ENCODE measurements around the gene TOMM5.

TOMM5 gene

DNA sequence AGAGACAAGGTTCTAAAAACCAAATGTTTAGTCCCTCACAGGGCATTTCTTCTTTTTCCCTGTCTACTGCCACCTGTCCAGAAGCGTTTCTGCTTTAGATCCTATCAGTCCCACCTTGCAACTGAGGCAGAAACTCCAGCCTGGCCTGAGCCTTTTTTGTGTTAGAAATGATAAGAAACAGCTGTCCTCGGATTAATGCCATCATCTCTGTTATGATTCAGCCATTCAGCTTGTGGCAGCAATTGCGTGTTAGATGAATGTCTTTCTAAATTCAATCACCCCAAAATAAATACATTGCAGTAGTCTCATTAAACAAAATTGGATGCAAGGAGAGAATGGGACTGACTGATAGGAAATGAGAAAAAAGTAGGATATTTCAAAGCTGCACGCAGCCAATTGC lies 30.1 kb upstream of the TOMM5 start:
- TF ChIP-seq EP300 (IDR thresholded peaks at IDR 0.05; ENCODE audit: borderline replicate concordance) (no peak), NFIC (IDR thresholded peaks at IDR 0.05) (no peak), CREB1 (IDR thresholded peaks at IDR 0.05; ENCODE audit: low read depth) (no peak), EGR1 (IDR thresholded peaks at IDR 0.05) (no peak), TCF12 (IDR thresholded peaks at IDR 0.05; ENCODE audit: low read depth) (no peak), TEAD4 (IDR thresholded peaks at IDR 0.05) (no peak)
- TF ChIP-seq, protein P1, sequence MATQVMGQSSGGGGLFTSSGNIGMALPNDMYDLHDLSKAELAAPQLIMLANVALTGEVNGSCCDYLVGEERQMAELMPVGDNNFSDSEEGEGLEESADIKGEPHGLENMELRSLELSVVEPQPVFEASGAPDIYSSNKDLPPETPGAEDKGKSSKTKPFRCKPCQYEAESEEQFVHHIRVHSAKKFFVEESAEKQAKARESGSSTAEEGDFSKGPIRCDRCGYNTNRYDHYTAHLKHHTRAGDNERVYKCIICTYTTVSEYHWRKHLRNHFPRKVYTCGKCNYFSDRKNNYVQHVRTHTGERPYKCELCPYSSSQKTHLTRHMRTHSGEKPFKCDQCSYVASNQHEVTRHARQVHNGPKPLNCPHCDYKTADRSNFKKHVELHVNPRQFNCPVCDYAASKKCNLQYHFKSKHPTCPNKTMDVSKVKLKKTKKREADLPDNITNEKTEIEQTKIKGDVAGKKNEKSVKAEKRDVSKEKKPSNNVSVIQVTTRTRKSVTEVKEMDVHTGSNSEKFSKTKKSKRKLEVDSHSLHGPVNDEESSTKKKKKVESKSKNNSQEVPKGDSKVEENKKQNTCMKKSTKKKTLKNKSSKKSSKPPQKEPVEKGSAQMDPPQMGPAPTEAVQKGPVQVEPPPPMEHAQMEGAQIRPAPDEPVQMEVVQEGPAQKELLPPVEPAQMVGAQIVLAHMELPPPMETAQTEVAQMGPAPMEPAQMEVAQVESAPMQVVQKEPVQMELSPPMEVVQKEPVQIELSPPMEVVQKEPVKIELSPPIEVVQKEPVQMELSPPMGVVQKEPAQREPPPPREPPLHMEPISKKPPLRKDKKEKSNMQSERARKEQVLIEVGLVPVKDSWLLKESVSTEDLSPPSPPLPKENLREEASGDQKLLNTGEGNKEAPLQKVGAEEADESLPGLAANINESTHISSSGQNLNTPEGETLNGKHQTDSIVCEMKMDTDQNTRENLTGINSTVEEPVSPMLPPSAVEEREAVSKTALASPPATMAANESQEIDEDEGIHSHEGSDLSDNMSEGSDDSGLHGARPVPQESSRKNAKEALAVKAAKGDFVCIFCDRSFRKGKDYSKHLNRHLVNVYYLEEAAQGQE (IDR thresholded peaks at IDR 0.05; ENCODE audit: low read depth), result no peak

DNA sequence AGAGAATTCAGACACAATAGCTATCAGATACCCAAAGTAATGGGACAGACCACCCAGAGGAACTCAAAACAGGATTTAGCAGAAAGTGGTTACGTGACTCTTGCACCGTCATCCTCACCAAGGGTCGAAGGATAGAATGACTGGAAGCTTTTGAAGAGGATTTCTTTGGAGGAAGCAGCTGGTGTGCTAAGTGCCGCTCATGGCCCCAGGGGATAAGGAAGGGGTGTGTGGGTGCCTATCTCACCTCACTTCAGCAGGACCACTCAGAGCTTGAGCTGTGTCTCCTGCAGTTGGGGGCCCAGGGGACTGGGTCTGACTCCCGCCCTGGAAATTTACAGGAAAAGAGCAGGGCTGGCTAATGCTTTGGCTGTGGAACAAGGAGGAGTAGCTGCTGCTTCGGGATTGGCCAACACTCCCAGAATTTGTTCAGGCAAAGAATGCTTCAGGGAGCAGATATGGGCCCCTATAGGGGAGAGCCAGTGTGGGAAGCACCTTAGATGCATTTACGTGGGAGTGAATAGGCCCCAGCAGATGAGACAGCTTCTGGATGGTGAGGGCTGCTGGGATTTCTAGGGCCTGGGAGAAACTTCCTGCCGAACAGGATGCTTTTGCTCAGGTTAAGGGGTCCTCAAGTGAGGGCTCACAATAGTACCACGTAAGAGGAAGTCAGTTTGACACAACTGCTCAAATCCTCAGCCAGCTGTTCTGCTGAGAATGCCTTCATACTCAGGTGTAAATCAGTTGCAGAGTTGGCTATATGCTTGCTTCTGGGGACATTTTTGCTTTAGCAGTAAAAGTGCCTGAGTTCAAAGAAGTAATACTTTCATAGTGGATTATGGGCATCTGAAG lies 29.1 kb upstream of the TOMM5 start:
- no peak for TF ChIP-seq FOXM1 (IDR thresholded peaks at IDR 0.05; ENCODE audit: borderline replicate concordance, low read depth)
- no peak for TF ChIP-seq TEAD4 (IDR thresholded peaks at IDR 0.05)
- TF ChIP-seq RAD21 (IDR thresholded peaks at IDR 0.05; ENCODE audit: low read depth), result no peak
- TF ChIP-seq ZBTB7A (IDR thresholded peaks at IDR 0.05; ENCODE audit: low read depth), result no peak
- no peak for TF ChIP-seq YY1 (IDR thresholded peaks at IDR 0.05; ENCODE audit: low read depth)
- no peak for TF ChIP-seq EP300 (IDR thresholded peaks at IDR 0.05; ENCODE audit: borderline replicate concordance)
- TF ChIP-seq, protein P1 (IDR thresholded peaks at IDR 0.05; ENCODE audit: low read depth), result no peak

DNA sequence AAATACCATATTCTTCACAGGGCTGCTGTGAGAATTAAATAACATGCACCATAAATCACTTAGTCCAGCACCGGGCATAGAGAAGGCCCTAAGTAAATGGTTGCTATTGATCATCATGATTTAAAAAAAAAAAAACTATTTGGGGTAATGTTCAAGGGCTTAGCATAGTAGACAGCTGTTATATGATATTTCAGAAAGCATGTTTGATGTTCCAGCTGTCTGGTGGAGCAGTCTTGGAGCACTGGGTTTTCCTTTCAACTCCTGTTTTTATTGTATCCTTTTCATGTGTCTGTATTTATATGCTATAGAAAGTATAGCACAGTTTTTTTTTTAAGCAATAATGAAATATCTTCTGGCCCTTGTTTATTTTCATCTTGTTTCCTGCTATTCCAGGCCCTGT lies 28.0 kb upstream of the TOMM5 start:
- TF ChIP-seq TEAD4 (IDR thresholded peaks at IDR 0.05) (no peak), RAD21 (IDR thresholded peaks at IDR 0.05; ENCODE audit: low read depth) (no peak)
- TF ChIP-seq, protein P2, sequence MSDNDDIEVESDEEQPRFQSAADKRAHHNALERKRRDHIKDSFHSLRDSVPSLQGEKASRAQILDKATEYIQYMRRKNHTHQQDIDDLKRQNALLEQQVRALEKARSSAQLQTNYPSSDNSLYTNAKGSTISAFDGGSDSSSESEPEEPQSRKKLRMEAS (IDR thresholded peaks at IDR 0.05), result no peak

DNA sequence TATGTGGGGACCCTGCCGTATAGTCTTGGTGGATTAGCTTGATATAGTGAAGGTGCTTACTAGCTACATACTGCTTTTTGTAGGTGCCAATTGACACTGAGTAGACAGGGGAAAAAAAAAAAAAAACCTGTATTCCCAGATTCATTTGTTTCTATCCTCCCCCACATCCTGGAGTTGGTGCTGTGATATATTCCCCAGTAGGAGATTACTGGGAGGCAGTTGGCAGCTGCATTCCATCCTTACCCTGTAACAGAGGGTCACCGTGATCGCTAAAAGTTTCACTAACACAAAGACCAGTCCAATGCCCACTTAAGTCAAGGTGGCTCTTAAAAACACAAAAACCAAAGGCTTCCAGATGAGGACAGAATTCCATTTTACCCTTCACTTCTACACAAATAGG lies 27.4 kb upstream of the TOMM5 start:
- TF ChIP-seq, protein P2 (IDR thresholded peaks at IDR 0.05), result no peak
- TF ChIP-seq TAF1 (IDR thresholded peaks at IDR 0.05; ENCODE audit: low read depth) (no peak), CEBPB (IDR thresholded peaks at IDR 0.05) (no peak), FOXM1 (IDR thresholded peaks at IDR 0.05; ENCODE audit: borderline replicate concordance, low read depth) (no peak)
- TF ChIP-seq, protein P3, sequence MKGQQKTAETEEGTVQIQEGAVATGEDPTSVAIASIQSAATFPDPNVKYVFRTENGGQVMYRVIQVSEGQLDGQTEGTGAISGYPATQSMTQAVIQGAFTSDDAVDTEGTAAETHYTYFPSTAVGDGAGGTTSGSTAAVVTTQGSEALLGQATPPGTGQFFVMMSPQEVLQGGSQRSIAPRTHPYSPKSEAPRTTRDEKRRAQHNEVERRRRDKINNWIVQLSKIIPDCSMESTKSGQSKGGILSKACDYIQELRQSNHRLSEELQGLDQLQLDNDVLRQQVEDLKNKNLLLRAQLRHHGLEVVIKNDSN (IDR thresholded peaks at IDR 0.05), result no peak

DNA sequence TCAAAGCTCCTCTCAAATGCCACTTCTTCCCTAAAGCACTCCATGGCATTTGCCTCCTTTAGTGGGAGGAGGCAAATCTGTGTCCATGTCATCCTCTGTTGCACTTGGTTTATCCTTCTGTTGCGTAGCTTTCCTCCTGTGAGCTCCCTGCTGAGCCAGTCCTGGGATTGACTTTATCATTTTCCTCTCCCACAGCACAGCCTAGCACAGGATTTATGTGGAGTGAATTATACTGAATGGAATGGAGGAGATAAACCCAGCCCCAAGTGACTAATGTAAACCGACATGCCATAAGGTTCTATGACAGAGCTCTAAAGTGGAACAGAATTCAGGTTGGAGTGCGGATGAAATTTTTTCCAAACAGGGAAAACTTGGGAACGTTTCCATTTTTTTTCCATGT lies 26.4 kb upstream of the TOMM5 start:
- TF ChIP-seq FOXM1 (IDR thresholded peaks at IDR 0.05; ENCODE audit: borderline replicate concordance, low read depth), result no peak
- no peak for TF ChIP-seq EGR1 (IDR thresholded peaks at IDR 0.05)
- no peak for TF ChIP-seq CEBPB (IDR thresholded peaks at IDR 0.05)
- no peak for TF ChIP-seq NFIC (IDR thresholded peaks at IDR 0.05)

DNA sequence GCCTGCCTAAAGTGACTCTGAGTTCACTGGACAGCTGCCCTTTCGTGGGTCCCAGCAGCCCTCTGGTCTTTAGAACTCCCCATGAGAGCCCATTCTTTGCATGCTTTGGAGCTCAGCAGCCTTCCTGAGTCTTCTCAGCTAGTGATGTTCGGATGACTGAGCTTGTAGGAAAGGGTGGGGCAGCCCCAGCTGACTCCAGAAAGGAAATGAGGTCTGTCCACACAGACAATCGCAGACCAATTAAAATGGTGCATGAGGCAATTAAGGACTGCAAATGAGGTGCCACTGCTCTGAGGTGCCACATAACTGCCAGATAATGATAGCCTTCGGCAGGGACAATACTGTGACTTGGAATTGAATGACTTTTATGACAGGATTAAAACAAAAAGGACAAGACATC lies 25.4 kb upstream of the TOMM5 start:
- TF ChIP-seq FOXM1 (IDR thresholded peaks at IDR 0.05; ENCODE audit: borderline replicate concordance, low read depth), result no peak
- TF ChIP-seq TEAD4 (IDR thresholded peaks at IDR 0.05), result no peak
- TF ChIP-seq, protein P2 (IDR thresholded peaks at IDR 0.05), result no peak
- TF ChIP-seq EGR1 (IDR thresholded peaks at IDR 0.05), result no peak

DNA sequence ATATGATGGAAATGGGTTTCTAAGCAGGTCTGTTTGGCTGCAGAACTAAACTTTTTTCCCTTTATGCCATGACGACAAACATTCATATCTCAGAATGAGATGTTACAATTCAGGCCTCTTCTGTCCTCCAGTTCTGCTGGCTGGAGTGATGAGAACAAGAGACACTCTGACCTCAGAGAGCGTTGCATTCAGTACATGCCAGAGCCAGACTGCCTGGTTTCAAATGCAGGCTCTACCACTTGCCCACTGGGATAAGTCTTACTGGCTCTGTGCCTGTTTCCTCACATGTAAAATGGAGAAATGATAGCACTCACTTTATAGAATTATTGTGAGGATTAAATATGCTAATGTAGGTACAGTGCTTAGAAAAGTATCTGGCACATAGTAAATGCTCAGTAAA lies 24.8 kb upstream of the TOMM5 start:
- TF ChIP-seq CEBPB (IDR thresholded peaks at IDR 0.05), result no peak
- no peak for TF ChIP-seq TEAD4 (IDR thresholded peaks at IDR 0.05)
- TF ChIP-seq, protein P3 (IDR thresholded peaks at IDR 0.05), result no peak
- TF ChIP-seq, protein P2 (IDR thresholded peaks at IDR 0.05), result no peak
- TF ChIP-seq EGR1 (IDR thresholded peaks at IDR 0.05), result no peak
- TF ChIP-seq YY1 (IDR thresholded peaks at IDR 0.05; ENCODE audit: low read depth), result no peak
- TF ChIP-seq, protein P1 (IDR thresholded peaks at IDR 0.05; ENCODE audit: low read depth), result no peak
- TF ChIP-seq CREB1 (IDR thresholded peaks at IDR 0.05; ENCODE audit: low read depth), result no peak
- no peak for TF ChIP-seq RAD21 (IDR thresholded peaks at IDR 0.05; ENCODE audit: low read depth)
- no peak for TF ChIP-seq EP300 (IDR thresholded peaks at IDR 0.05; ENCODE audit: borderline replicate concordance)
- TF ChIP-seq NFIC (IDR thresholded peaks at IDR 0.05), result no peak
- TF ChIP-seq TCF12 (IDR thresholded peaks at IDR 0.05; ENCODE audit: low read depth), result no peak
- no peak for TF ChIP-seq TAF1 (IDR thresholded peaks at IDR 0.05; ENCODE audit: low read depth)
- no peak for TF ChIP-seq ZBTB7A (IDR thresholded peaks at IDR 0.05; ENCODE audit: low read depth)
- no peak for TF ChIP-seq FOXM1 (IDR thresholded peaks at IDR 0.05; ENCODE audit: borderline replicate concordance, low read depth)

All from Ishikawa (cell line).